Coronary artery (tissue), 2 donors: ENCODE data around the gene MED12.

Experiments used
- DNase-seq: peaks from one replicate; pipeline ENCODE4 v3.0.0-alpha.2; 2017; ENCODE audit warnings: low spot score
- H3K27ac ChIP-seq, 2 donors: fragments of 200-600 bp; sonication (generic); one replicate each; pipeline ENCODE4 v1.5.1; 2016 to 2019
- H3K4me3 ChIP-seq: fragments of 200-600 bp; sonication (generic); 2 replicates; pipeline ENCODE4 v1.5.1; 2016; ENCODE audit warnings: mild to moderate bottlenecking, moderate library complexity
- CTCF ChIP-seq: fragments of 200-600 bp; sonication (generic); IDR thresholded peaks from one replicate; pipeline ENCODE4 v1.5.1; 2019; ENCODE audit warnings: antibody characterized with exemption

MED12 gene

GRCh38 chrX:71181558-71181909 lies 63.1 kb downstream of the MED12 start:
- no peak for DNase-seq
- no peak for TF ChIP-seq CTCF
- H3K4me3 ChIP-seq = peak overlapping the region; percentile 70
- H3K27ac ChIP-seq = peak overlapping the region; percentile 70 to 79

GRCh38 chrX:71181910-71182799 lies 63.8 kb downstream of the MED12 start:
- DNase-seq = peak; percentile 91
- Histone ChIP-seq H3K27ac (peak overlapping the region; percentile 70 to 85), H3K4me3 (peak overlapping the region; percentile 70)
- no peak for TF ChIP-seq CTCF

- H3K27ac ChIP-seq = peak overlapping the region; percentile 62 to 85
- H3K4me3 ChIP-seq = peak overlapping the region; percentile 70
- DNase-seq = no peak
These were observed 64.5 kb downstream of the MED12 start for GRCh38 chrX:71182871-71183270.

GRCh38 chrX:71183341-71183740 lies 64.9 kb downstream of the MED12 start:
- no peak for TF ChIP-seq CTCF
- no peak for DNase-seq
- Histone ChIP-seq H3K4me3 (no peak overlapping the region), H3K27ac (peak overlapping the region in 1 of 2 donors; percentile 85)

More at GRCh38 chrX:71182871-71183270, 64.5 kb downstream of the MED12 start:
- no peak for TF ChIP-seq CTCF

GRCh38 chrX:71184092-71184491 lies 65.7 kb downstream of the MED12 start:
- no peak overlapping the region for H3K27ac ChIP-seq
- no peak for DNase-seq
- H3K4me3 ChIP-seq = no peak overlapping the region
- no peak for TF ChIP-seq CTCF

- no peak for TF ChIP-seq CTCF
- Histone ChIP-seq H3K4me3 (no peak overlapping the region), H3K27ac (no peak overlapping the region)
- DNase-seq = no peak
These were observed 66.6 kb downstream of the MED12 start for GRCh38 chrX:71184803-71185495.
